ENCODE measurements around the gene SPDYE6. TPM values are rescaled to one million over a fixed set of nuclear protein-coding genes. Genes with fewer than 3 reads are reported as not detected.

Gene SPDYE6
- total and polyA plus RNA-seq, 2 of the 4 experiments (the other 2 are of a cell fraction) = not detected

GRCh38 chr7:102312317-102312716, 43.9 kb downstream of the SPDYE6 start:
- Histone ChIP-seq H3K79me1 (ENCODE audit: low read depth in 1 of 2, low read length in 2 of 2) (no peaks in the 10 kb centered on the region), H3K56ac (ENCODE audit: extremely low read depth, insufficient read depth, low read length) (no peak overlapping the region), H3K36me3 (ENCODE audit: control insufficient read depth, insufficient read depth, low read length) (peaks cover 3% of the 10 kb centered on the region; the same call in 1 of the 2 replicates), H4K20me1 (ENCODE audit: insufficient read depth, low read length) (no peaks in the 10 kb centered on the region), H2AFZ (replicated peaks; ENCODE audit: low read length, poor library complexity) (no peak overlapping the region), H2BK120ac (ENCODE audit: low read depth, low read length) (no peak overlapping the region), H3K4me3 (ENCODE audit: insufficient read depth, low read depth, low read length) (no peak overlapping the region), H3K9ac (ENCODE audit: low read depth, low read length) (no peak overlapping the region), H3K4me1 (ENCODE audit: control insufficient read depth, insufficient read depth, low read length) (peaks cover 3% of the 10 kb centered on the region), H3K14ac (replicated peaks; ENCODE audit: low read depth, low read length) (no peak overlapping the region), H3K23ac (ENCODE audit: low read depth, low read length) (no peak overlapping the region), H4K5ac (ENCODE audit: low read depth, low read length) (no peak overlapping the region), H3K4ac (ENCODE audit: low read depth, low read length) (no peak overlapping the region), H3K18ac (ENCODE audit: low read depth, low read length) (no peak overlapping the region), H3K27me3 (ENCODE audit: control insufficient read depth, insufficient read depth, low read length) (no peaks in the 10 kb centered on the region), H2BK15ac (ENCODE audit: low read depth, low read length) (no peak overlapping the region), H3K9me1 (ENCODE audit: insufficient read depth, low read length) (peaks cover 10% of the 10 kb centered on the region), H4K8ac (ENCODE audit: low read depth in 2 of 2, low read length in 2 of 2) (no peak overlapping the region), H2AK9ac (replicated peaks; ENCODE audit: low read depth, low read length, poor library complexity) (no peak overlapping the region), H3K27ac (ENCODE audit: insufficient read depth, low read length) (no peak overlapping the region), H4K91ac (ENCODE audit: insufficient read depth, low read depth, low read length) (no peak overlapping the region), H2BK20ac (ENCODE audit: low read depth, low read length) (no peak overlapping the region), H3K9me3 (ENCODE audit: control insufficient read depth, insufficient read depth, low read length) (no peaks in the 10 kb centered on the region), H3K4me2 (ENCODE audit: low read depth, low read length) (no peak overlapping the region), H2BK5ac (ENCODE audit: low read depth, low read length, poor library complexity, severe bottlenecking) (no peak overlapping the region), H2AK5ac (ENCODE audit: low read depth, low read length) (no peak overlapping the region)
- ATAC-seq (ENCODE audit: low read depth) = no peak
- no peak for TF ChIP-seq RFX5 (IDR thresholded peaks at IDR 0.05; ENCODE audit: low read depth, low read length)
- no peak for TF ChIP-seq RAD21 (IDR thresholded peaks at IDR 0.05; ENCODE audit: low read length)
- TF ChIP-seq NFE2L2 (IDR thresholded peaks at IDR 0.05; ENCODE audit: low read depth, low read length) = no peak
- TF ChIP-seq SMC3 (IDR thresholded peaks at IDR 0.05; ENCODE audit: low read depth, low read length) = no peak
- TF ChIP-seq BHLHE40 (IDR thresholded peaks at IDR 0.05; ENCODE audit: low read depth, low read length) = no peak
- TF ChIP-seq RCOR1 (IDR thresholded peaks at IDR 0.05; ENCODE audit: insufficient replicate concordance, low read length) = no peak
- TF ChIP-seq CEBPB (IDR thresholded peaks at IDR 0.05; ENCODE audit: low read depth, low read length) = no peak
- TF ChIP-seq MAZ (IDR thresholded peaks at IDR 0.05; ENCODE audit: borderline replicate concordance, low read depth, low read length) = no peak
- POLR2A ChIA-PET (ENCODE audit: unreplicated experiment) = no interaction called here
- no TSS peak for BruUV-seq (replicated peaks)
- no peak for DNase-seq
- intact Hi-C loops (cut with micrococcal nuclease) (no loop called here), dilution Hi-C loops (cut with HindIII; ENCODE audit: low sequenced_read_pairs, unreplicated experiment) (no loop called here), in situ Hi-C loops (cut with MboI; ENCODE audit: low sequenced_read_pairs) (no loop called here)
- WGBS, 2 experiments (ENCODE audit: extremely low coverage in 2 of 2, insufficient read length in 1 of 2) = 100% methylated on average over 2 of the region's 2 CpGs; no CpG with 5 or more reads in 1 of the 2 experiments
- CTCF ChIA-PET = no interaction called here

Data from IMR-90 (cell line).